ENCODE results near the gene MTX2. TPM values are rescaled to one million over a fixed set of nuclear protein-coding genes. Genes with fewer than 3 reads are reported as not detected.

MTX2 gene
- total RNA-seq, 4 donors from 2014 or later: 27.1 to 33.3 (median 29.1) TPM

DNA sequence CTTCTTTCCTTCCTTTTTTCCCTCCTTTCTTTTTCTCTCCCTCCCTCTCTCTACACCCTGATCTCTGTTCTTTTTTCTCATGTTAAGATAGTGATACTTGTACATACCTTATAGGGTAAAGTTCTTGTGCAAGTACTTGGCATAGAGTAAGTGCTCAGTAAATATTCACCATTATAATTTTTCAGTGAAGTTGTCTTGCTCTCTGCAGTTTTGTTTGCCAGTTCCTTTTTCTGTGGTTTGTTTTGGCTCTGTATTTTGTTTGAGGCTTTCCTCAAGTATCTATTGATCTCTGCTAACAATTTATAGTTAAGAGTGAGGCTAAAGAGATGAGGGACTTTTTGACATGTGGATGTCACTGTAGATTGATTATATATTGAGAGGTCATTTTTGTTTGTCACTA is 48.0 kb downstream of the MTX2 start:
- TF ChIP-seq, protein P1, sequence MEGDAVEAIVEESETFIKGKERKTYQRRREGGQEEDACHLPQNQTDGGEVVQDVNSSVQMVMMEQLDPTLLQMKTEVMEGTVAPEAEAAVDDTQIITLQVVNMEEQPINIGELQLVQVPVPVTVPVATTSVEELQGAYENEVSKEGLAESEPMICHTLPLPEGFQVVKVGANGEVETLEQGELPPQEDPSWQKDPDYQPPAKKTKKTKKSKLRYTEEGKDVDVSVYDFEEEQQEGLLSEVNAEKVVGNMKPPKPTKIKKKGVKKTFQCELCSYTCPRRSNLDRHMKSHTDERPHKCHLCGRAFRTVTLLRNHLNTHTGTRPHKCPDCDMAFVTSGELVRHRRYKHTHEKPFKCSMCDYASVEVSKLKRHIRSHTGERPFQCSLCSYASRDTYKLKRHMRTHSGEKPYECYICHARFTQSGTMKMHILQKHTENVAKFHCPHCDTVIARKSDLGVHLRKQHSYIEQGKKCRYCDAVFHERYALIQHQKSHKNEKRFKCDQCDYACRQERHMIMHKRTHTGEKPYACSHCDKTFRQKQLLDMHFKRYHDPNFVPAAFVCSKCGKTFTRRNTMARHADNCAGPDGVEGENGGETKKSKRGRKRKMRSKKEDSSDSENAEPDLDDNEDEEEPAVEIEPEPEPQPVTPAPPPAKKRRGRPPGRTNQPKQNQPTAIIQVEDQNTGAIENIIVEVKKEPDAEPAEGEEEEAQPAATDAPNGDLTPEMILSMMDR (IDR thresholded peaks at IDR 0.05): no peak
- no peak for TF ChIP-seq POLR2A (IDR thresholded peaks at IDR 0.05)
- intact Hi-C loops (cut with DNase I; ENCODE audit: low total_unique reads): no loop called here
- no peak overlapping the region for H3K4me3 ChIP-seq (ENCODE audit: low read depth, poor library complexity, severe bottlenecking)
- no peak for DNase-seq (ENCODE audit: low spot score in 2 of 2)

DNA sequence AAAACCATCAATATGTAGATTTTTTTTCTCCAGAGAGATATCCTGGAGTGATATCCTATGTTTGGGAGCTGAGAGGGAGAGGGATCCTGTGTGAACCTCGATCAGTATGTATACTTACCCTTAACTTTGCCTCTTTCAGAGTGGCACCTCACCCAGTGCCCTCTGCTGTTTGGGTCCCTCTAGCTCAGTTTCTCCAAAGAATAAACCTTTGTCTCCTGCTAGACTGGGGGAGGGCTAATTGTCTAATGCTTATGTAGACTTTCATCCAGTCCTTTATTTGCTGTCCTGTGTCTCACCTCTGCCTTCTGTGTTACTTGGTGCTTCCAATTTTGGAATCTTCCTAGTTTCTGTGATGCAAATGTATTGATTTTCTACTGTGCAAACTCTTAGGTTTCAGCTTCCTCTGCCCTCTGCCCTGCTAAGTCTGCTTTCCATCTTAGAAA is 48.4 kb downstream of the MTX2 start:
- 72 to 79% methylated on average over 1 of the region's 1 CpG for WGBS, 2 donors
- DNase-seq (ENCODE audit: low spot score in 2 of 2): no peak
- TF ChIP-seq POLR2A (IDR thresholded peaks at IDR 0.05): no peak
- TF ChIP-seq, protein P1 (IDR thresholded peaks at IDR 0.05): no peak
- intact Hi-C loops (cut with DNase I; ENCODE audit: low total_unique reads): no loop called here
- no peak overlapping the region for H3K4me3 ChIP-seq (ENCODE audit: low read depth, poor library complexity, severe bottlenecking)

DNA sequence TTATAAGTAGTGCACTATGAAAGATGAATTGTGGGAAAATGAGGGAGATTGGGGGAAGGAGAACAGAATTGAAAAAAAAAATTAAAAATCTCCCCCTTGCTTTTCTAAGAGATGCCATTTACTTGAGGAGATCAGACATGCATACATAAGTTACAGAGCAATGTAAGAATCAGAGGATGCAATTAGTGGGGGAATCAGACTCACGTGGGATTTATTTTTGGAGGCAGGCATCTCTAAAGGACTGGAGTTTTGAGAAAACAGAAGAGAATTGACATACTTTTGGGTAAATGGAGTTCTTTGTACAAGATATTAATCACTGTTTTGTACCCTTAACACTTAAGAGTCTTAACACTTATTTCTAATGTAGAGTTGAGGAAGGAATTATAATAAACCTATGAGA is 52.7 kb downstream of the MTX2 start:
- 78 to 87% methylated on average over 1 of the region's 1 CpG for WGBS, 2 donors
- DNase-seq (ENCODE audit: low spot score in 2 of 2): no peak
- TF ChIP-seq, protein P1 (IDR thresholded peaks at IDR 0.05): no peak
- TF ChIP-seq POLR2A (IDR thresholded peaks at IDR 0.05): no peak
- intact Hi-C loops (cut with DNase I; ENCODE audit: low total_unique reads): no loop called here
- H3K4me3 ChIP-seq (ENCODE audit: low read depth, poor library complexity, severe bottlenecking): no peak overlapping the region

DNA sequence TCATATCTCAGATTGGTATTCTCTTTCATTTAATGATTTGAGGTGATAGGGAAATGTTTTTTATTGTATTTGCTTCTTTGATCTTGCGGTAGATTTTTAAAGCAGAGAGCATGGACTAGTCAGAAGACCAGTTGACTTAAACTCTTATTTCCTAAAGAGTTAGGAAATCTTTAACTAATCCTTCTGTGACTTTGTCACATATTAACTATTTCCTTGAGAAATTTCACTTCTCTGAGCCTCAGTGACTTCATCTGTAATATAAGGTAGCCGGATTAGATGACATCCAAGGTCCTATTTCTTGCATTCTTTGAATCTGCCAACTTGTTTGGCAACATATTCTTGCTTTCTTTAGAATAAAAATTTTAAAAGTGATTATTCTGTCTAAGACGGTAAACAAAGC is 55.6 kb downstream of the MTX2 start:
- 97 to 98% methylated on average over 3 of the region's 3 CpGs for WGBS, 2 donors
- no peak overlapping the region for H3K4me3 ChIP-seq (ENCODE audit: low read depth, poor library complexity, severe bottlenecking)
- no peak for TF ChIP-seq POLR2A (IDR thresholded peaks at IDR 0.05)
- TF ChIP-seq, protein P1 (IDR thresholded peaks at IDR 0.05): no peak
- no peak for DNase-seq (ENCODE audit: low spot score in 2 of 2)
- intact Hi-C loops (cut with DNase I; ENCODE audit: low total_unique reads): no loop called here

DNA sequence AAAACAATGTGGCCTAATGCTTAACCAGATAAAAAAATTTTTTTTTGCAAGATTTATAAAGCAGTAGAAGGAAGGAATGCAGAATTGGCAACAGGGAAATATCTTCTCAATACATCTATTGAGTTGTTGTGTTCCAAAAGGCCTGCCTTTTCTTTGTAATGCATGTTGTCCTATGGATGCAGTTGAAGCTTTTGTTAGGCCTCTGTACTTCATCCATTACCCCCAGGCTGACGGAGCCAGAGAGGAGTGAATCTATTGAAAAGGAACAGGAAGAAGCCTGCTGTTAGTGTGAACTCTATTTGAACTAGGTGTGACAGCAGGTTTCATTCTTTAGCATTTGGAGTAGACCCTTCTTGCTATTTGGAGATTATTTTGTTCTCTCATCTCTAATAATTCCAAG is 56.5 kb downstream of the MTX2 start:
- WGBS, 2 donors: 93 to 98% methylated on average over 1 of the region's 1 CpG
- no peak for DNase-seq (ENCODE audit: low spot score in 2 of 2)
- TF ChIP-seq, protein P1 (IDR thresholded peaks at IDR 0.05): no peak
- no peak for TF ChIP-seq POLR2A (IDR thresholded peaks at IDR 0.05)
- H3K4me3 ChIP-seq (ENCODE audit: low read depth, poor library complexity, severe bottlenecking): no peak overlapping the region
- intact Hi-C loops (cut with DNase I; ENCODE audit: low total_unique reads): no loop called here

DNA sequence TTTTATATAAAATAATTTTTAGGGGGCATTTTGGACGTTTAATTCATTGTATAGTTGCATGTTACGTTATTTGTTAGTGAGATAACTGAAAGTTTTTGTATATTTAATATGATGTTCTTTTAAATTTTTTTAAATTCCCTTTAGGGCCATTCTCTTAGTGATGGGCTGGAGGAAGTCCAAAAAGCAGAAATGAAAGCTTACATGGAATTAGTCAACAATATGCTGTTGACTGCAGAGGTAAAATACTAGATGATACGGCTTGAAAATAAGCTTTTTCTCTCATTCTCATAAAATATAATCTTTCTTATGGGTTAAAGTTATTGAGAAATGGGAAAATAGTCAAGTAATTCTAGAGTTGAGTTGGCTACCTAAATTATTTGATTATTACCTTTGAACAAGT is 58.9 kb downstream of the MTX2 start:
- H3K4me3 ChIP-seq (ENCODE audit: low read depth, poor library complexity, severe bottlenecking): no peak overlapping the region
- TF ChIP-seq, protein P1 (IDR thresholded peaks at IDR 0.05): no peak
- no peak for TF ChIP-seq POLR2A (IDR thresholded peaks at IDR 0.05)
- no peak for DNase-seq (ENCODE audit: low spot score in 2 of 2)
- 81 to 83% methylated on average over 3 of the region's 3 CpGs for WGBS, 2 donors
- intact Hi-C loops (cut with DNase I; ENCODE audit: low total_unique reads): no loop called here

Measured in lower leg skin (tissue), 4 donors.